NT2/D1 (cell line): ENCODE measurements around the gene TMEM125.

Experiments
- SUZ12 ChIP-seq: IDR thresholded peaks from 2 replicates; pipeline ENCODE4 v1.6.1; 2011; ENCODE audit not compliant: insufficient read length, insufficient read depth; ENCODE audit errors: extremely low read depth
- YY1 ChIP-seq: IDR thresholded peaks from 2 replicates; pipeline ENCODE4 v1.6.1; 2011; ENCODE audit not compliant: insufficient read length, insufficient read depth
- ZNF274 ChIP-seq: IDR thresholded peaks from 2 replicates; pipeline ENCODE4 v1.6.1; 2011; ENCODE audit warnings: mild to moderate bottlenecking, low read depth, low read length

DNA sequence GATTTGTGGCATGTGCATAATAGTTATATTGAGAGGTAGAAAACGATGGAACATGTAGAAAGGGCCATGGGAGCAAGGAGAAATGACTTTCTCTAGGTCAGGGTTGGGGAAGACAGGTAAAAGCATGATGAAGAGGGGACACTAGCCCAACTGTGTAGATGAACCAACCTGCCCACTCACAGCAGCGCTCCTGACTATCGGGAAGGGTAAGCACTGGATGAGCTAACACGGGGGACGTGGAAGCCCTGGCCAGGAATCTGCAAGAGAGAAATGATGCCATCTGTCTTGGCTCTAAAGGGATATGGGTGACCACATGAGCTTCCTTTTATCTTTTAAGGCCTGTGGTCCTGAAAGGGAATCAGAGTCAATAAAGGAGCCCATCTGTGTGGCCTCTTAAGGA is 36.2 kb upstream of the TMEM125 start:
- TF ChIP-seq YY1 (no peak), SUZ12 (no peak), ZNF274 (no peak)
